Stimulated activated CD8-positive, alpha-beta memory T cell treated with anti-CD3 and anti-CD28 coated beads, Interleukin-12 subunit alpha, Interleukin-12 subunit beta, amount 100 ng/mL, for 24 hours (primary cell): ENCODE data around the gene ELF1.
"Not testable (repeated sequence)": the region's sequence is repeated elsewhere in the genome, so short reads cannot be mapped to it uniquely, and the experiment has no call there.

Source experiments
- DNase-seq: peaks from one replicate; pipeline ENCODE4 v3.0.0-alpha.2; 2020; ENCODE audit errors: extremely low read depth

The ELF1 gene

GRCh38 chr13:40940841-40941240 lies 78.3 kb downstream of the ELF1 start:
- no peak for DNase-seq

- no peak for DNase-seq
These were observed 85.5 kb downstream of the ELF1 start for GRCh38 chr13:40933508-40934204.

- DNase-seq: no peak
These were observed 86.9 kb downstream of the ELF1 start for GRCh38 chr13:40932252-40932651.

- DNase-seq: no peak
These were observed 87.4 kb downstream of the ELF1 start for GRCh38 chr13:40931719-40932118.

- DNase-seq: not testable (repeated sequence)
These were observed 89.2 kb downstream of the ELF1 start for GRCh38 chr13:40929883-40930282.

GRCh38 chr13:40928980-40929379 lies 90.1 kb downstream of the ELF1 start:
- DNase-seq: no peak

GRCh38 chr13:40927929-40928328 lies 91.2 kb downstream of the ELF1 start:
- no peak for DNase-seq

GRCh38 chr13:40923867-40924266 lies 95.2 kb downstream of the ELF1 start:
- DNase-seq: no peak

- no peak for DNase-seq
These were observed 96.6 kb downstream of the ELF1 start for GRCh38 chr13:40922437-40923040.

- no peak for DNase-seq
These were observed 98.3 kb downstream of the ELF1 start for GRCh38 chr13:40920826-40921225.

GRCh38 chr13:40919901-40920300 lies 99.2 kb downstream of the ELF1 start:
- DNase-seq: not testable (repeated sequence)

GRCh38 chr13:40916207-40916998 lies 102.7 kb downstream of the ELF1 start:
- DNase-seq: no peak

- DNase-seq: not testable (repeated sequence)
These were observed 104.3 kb downstream of the ELF1 start for GRCh38 chr13:40914863-40915262.

GRCh38 chr13:40911341-40911740 lies 107.8 kb downstream of the ELF1 start:
- DNase-seq: no peak

GRCh38 chr13:40910324-40911050 lies 108.6 kb downstream of the ELF1 start:
- DNase-seq: no peak

GRCh38 chr13:40909541-40910200 lies 109.4 kb downstream of the ELF1 start:
- DNase-seq: not testable (repeated sequence)

GRCh38 chr13:40908546-40908945 lies 110.6 kb downstream of the ELF1 start:
- no peak for DNase-seq

- DNase-seq: not testable (repeated sequence)
These were observed 118.1 kb downstream of the ELF1 start for GRCh38 chr13:40901032-40901431.

- not testable (repeated sequence) for DNase-seq
These were observed 118.5 kb downstream of the ELF1 start for GRCh38 chr13:40900568-40900967.

- no peak for DNase-seq
These were observed 122.1 kb downstream of the ELF1 start for GRCh38 chr13:40897053-40897452.
